Measurements from ENCODE around the gene ALKBH1.
"Not testable (repeated sequence)": the region's sequence is repeated elsewhere in the genome, so short reads cannot be mapped to it uniquely, and the experiment has no call there.

Gene ALKBH1, protein sequence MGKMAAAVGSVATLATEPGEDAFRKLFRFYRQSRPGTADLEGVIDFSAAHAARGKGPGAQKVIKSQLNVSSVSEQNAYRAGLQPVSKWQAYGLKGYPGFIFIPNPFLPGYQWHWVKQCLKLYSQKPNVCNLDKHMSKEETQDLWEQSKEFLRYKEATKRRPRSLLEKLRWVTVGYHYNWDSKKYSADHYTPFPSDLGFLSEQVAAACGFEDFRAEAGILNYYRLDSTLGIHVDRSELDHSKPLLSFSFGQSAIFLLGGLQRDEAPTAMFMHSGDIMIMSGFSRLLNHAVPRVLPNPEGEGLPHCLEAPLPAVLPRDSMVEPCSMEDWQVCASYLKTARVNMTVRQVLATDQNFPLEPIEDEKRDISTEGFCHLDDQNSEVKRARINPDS

DNA sequence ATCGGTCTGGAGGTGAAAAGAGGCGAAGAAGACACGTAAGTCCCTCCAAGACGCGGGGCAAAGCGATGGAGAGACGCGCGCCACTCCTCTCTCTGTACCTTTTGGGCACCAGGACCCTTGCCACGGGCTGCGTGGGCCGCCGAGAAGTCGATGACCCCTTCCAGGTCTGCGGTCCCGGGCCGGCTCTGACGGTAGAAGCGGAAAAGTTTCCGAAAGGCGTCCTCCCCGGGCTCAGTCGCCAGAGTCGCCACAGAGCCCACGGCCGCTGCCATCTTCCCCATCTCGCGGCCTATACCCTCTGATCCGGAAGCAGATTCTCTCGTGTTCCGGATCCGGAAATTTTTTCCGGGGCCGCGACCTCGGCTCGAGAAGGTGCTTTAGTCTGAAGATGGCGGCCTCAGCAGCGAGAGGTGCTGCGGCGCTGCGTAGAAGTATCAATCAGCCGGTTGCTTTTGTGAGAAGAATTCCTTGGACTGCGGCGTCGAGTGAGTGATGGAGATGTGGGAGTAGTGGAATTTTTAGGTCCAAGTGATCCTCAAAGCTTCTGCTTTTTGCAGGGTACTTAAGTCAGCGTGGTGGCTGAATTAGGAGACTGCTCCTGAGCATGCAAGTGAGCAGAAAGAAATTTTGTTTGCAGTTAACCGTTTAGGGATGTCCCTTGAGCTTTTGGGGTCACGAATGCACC lies at the start of gene ALKBH1, which contains the start of gene SLIRP:
ALKBH1 (minus strand) TSS at position 300 of the 685 bp plus-strand sequence; CDS start at position 281, 19 bp downstream.
SLIRP (plus strand) TSS at position 380 of the 685 bp plus-strand sequence; CDS start at position 389, 9 bp downstream.
- DNase-seq (ENCODE audit: low read depth, low spot score), result peak; percentile 73

- DNase-seq (ENCODE audit: low read depth, low spot score), result no peak
These were observed 45.1 kb upstream of the ALKBH1 start for GRCh38 chr14:77752799-77753516.

- no peak for DNase-seq (ENCODE audit: low read depth, low spot score)
These were observed 44.4 kb upstream of the ALKBH1 start for GRCh38 chr14:77752266-77752665.

DNA sequence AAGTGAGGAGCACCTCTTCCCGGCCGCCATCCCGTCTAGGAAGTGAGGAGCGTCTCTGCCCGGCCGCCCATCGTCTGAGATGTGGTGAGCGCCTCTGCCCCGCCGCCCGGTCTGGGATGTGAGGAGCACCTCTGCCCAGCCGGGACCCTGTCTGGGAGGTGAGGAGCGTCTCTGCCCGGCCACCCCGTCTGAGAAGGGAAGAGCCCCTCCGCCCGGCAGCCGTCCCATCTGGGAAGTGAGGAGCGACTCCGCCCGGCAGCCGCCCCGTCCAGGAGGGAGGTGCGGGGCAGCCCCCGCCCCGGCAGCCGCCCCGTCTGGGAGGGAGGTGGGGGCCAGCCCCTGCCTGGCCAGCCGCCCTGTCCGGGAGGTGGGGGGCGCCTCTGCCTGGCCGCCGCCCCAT lies 39.6 kb upstream of the ALKBH1 start:
- not testable (repeated sequence) for DNase-seq (ENCODE audit: low read depth, low spot score)

GRCh38 chr14:77746064-77746702 lies 38.4 kb upstream of the ALKBH1 start:
- no peak for DNase-seq (ENCODE audit: low read depth, low spot score)

DNA sequence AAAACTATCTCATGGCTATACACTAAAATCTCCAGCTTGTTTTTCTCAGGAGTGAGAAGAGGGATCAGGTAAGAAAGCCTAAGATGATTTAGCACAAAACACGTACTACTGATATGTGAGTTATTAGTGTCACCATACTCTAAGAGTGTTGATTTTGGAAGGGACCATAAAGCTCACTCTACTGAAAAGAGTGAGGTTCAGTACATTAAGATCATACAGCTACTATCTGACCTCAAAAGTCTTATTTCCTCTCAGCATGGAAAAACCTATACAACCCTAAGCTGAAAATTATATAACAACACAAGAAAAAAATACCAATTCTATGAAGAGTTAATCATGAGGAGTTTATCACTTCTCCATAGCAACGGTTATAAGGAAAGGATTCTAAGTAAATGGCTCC lies 33.6 kb upstream of the ALKBH1 start:
- no peak for DNase-seq (ENCODE audit: low read depth, low spot score)

DNA sequence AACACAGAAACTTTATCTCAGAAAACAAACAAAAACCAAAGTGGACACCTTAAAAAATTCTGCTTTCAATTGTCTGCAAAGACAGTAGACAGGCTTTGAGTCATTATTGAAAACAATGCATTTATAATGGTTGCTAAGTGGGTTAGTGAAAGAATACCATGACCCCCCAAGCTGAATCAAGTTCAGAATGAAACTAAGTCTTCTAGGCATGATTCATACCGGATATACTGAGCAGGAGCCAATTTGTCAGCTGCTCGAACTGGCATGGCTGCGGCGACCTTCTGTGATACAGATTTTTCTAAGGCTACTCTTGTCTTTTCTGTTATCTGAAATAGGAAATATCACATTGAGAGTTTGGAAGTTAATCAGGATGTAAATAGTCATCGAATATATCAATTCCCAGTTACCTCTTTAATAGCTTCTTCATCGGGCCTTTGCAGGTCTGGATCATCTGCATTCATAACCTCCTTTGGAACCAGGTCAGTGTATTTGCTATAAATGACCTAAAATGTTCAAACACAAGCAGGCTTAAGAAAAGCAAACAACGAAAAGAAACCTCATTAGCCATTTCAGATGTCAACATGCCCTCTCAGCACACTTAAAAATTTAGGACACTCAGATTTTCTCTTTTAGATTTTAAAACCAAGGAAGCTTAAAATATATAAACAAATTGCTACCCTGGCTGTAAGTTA lies 30.9 kb upstream of the ALKBH1 start:
- no peak for DNase-seq (ENCODE audit: low read depth, low spot score)

DNA sequence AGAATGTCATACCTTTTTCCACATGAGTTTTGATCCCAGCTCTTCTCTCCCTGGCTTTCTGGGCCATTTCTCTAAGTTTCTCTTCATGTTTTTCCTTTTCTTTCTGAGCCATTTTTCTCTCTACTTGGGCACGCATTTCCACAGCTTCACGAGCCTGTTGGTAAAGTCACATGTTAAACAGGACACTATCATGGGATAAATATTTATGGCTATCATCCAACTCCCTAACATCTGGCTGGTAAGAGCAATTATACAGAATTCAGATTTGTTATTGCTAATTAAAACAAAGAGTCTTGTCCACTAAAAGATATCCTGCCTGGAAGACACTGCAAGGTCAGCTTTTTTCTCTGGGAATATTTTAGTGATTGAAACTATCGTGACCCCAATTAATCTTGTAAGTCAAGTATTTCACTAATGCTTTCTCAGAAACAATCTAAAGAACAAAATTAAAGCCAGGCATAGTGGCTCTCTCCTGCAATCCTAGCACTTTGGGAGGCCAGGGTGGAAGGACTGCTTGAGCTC lies 23.2 kb upstream of the ALKBH1 start:
- no peak for DNase-seq (ENCODE audit: low read depth, low spot score)

DNA sequence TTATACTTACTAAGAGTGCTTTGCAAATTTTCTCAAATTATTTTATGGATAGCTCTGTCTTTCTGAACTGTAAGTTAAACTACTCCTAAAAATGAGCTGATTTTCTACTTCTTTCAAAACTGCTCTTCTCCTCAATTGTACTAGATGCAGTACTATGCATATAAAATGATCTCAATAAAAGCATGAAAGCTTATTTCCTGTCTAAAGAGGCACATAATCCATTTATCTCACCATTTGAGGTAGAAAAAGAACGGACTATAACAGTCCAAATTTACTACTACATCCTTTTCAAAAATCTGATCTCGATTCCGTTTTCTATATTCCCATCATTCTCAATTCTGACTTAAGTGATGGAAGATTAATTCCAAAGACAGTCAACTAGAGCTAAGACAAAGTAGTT lies 14.5 kb upstream of the ALKBH1 start:
- DNase-seq (ENCODE audit: low read depth, low spot score), result no peak

DNA sequence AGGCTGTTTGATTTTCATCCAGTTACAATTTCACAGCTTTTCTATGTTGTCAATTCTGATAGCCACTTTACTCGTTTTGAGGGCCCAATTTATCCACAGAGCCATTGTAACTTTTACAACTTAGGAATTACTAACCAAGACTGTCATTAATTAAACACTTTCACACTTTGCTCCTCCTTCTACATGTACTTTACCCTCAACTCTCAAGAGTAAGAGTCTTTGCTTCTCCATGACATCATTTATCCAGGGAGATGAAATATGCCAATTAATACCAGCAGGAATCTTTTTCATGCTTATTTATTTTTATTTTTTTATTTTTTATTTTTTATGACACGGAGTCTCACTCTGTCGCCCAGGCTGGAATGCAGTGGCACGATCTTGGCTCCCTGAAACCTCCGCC lies 13.6 kb upstream of the ALKBH1 start:
- no peak for DNase-seq (ENCODE audit: low read depth, low spot score)

DNA sequence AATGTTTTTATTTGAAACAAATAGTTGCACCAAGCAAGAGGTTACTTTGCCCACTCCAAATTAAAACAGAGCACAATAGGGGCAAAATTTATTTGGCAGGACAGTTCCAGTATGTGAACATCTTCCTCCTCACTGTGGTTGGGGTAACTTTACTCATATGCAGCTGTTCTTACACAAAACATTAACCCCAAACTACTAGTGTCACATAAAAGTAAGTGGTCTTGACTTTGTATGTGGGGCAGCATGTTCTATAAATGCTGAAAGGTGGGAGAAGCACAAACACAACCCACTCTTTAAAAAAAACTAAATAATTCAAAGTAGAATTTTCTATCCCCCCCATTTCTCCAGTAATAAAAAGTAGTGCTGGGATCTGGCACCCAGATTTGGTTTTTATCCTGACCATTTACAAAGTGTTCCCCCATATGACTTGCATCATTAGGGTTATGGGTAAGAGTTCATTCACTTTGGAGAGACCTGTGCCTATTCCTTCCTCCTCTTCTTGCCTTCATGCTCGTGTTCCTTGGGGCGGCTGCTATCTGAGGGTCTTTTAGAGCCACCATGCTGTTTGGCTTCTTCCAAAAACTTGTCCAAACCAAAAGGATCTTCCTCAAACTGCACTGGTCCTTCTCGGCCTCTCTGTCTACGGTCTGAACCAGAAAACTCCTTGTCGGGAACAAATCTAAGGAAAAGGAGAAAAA lies 9.9 kb upstream of the ALKBH1 start:
- DNase-seq (ENCODE audit: low read depth, low spot score), result no peak

GRCh38 chr14:77714926-77715325 lies 7.1 kb upstream of the ALKBH1 start:
- DNase-seq (ENCODE audit: low read depth, low spot score), result no peak

- no peak for DNase-seq (ENCODE audit: low read depth, low spot score)
These were observed 2.5 kb upstream of the ALKBH1 start for GRCh38 chr14:77710364-77710763.

GRCh38 chr14:77709412-77709811 lies 1.6 kb upstream of the ALKBH1 start:
- no peak for DNase-seq (ENCODE audit: low read depth, low spot score)

DNA sequence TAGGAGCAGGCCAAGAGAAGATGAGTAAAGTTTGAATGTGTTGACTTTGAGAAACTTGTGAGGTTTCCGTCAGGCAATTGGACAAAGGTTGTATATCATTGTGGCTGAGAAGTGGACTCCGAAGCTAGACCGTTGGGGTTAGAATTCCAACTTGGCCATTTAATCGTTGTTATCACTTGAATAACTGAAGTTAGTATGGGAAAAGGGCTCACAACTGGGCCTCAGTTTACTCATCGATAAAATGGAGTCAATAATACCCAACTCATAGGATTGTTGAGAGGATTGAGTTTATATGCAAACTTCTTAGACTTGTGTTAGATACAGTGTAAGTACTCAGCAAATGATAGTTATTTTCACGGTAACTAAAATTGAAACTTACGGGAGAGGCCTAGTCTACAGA lies 926 bp upstream of the ALKBH1 start:
- no peak for DNase-seq (ENCODE audit: low read depth, low spot score)

GRCh38 chr14:77707355-77707723 lies 484 bp downstream of the ALKBH1 start:
- DNase-seq (ENCODE audit: low read depth, low spot score), result no peak

- no peak for DNase-seq (ENCODE audit: low read depth, low spot score)
These were observed 16.6 kb downstream of the ALKBH1 start for GRCh38 chr14:77691259-77691658.

GRCh38 chr14:77682158-77682553 lies 25.7 kb downstream of the ALKBH1 start:
- no peak for DNase-seq (ENCODE audit: low read depth, low spot score)

- no peak for DNase-seq (ENCODE audit: low read depth, low spot score)
These were observed 26.3 kb downstream of the ALKBH1 start for GRCh38 chr14:77681196-77682157.
